Measurements from ENCODE around the gene KRTAP1-3. TPM values are rescaled to one million over a fixed set of nuclear protein-coding genes. Genes with fewer than 3 reads are reported as not detected.

The KRTAP1-3 gene
- total and polyA plus RNA-seq, 5 donors from 2014 or later: not detected

DNA sequence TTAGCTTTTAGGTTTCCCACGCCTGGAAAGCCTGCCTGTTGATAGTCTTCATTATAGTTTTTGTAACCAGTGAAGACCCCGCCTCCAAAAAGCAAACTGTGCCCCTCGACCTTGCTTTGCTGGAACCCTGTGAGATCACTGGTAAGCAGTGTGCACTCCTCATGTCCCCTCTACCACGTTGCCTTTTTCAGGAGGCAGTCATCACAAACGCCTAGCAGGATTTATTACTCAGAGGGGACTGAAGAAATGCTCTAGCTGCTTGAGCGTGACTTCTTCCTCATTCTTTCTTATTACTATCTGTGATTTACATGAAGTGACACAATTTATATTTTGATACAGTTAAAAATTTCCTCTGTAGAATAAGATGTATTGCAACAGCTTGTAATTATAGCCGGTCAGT lies 19.2 kb downstream of the KRTAP1-3 start:
- H3K27me3 Mint-ChIP-seq: peaks cover 24% of the 10 kb centered on the region
- Histone ChIP-seq H3K36me3 (ENCODE audit: control insufficient read depth, insufficient read depth, low read length) (no peaks in the 10 kb centered on the region), H3K4me1 (ENCODE audit: control insufficient read depth, insufficient read depth, low read length, poor library complexity, severe bottlenecking) (no peaks in the 10 kb centered on the region), H3K27me3 (ENCODE audit: control insufficient read depth, insufficient read depth, low read length) (peaks cover 13% of the 10 kb centered on the region), H3K9me3 (ENCODE audit: control insufficient read depth in 2 of 2, low read length in 2 of 2) (no peaks in the 10 kb centered on the region), H3K27ac (ENCODE audit: insufficient read depth, low read length, poor library complexity, severe bottlenecking) (no peak overlapping the region), H3K4me3 (ENCODE audit: low read depth, low read length) (no peak overlapping the region)
- no peaks in the 10 kb centered on the region for H3K36me3 Mint-ChIP-seq
- H3K27ac Mint-ChIP-seq: no peak overlapping the region
- ATAC-seq (ENCODE audit: low read depth in 2 of 2): no peak
- H3K4me1 Mint-ChIP-seq: no peaks in the 10 kb centered on the region
- H3K4me3 Mint-ChIP-seq: no peak overlapping the region
- DNase-seq: no peak
- no peaks in the 10 kb centered on the region for H3K9me3 Mint-ChIP-seq

DNA sequence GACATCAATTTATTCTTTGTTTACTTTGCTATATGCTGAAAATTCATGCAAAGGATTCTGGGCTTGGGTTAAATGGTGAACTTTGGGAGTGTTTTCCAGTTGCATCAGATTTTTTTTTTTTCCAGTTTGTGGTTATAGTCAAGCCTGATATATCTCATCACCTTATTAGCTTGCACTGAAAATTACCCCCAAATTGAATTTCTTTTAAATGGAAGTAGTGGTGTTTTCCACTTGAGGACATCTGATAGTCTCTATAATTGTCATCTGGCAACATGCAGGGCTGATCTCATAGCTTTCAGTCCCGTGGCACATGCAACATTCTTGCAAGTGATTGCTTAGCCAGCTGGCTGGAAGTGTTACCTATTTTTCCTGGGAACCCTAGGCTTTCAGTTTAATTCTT lies 21.1 kb downstream of the KRTAP1-3 start:
- Mint-ChIP-seq H3K4me3 (no peak overlapping the region), H3K4me1 (no peaks in the 10 kb centered on the region), H3K9me3 (no peaks in the 10 kb centered on the region), H3K27ac (no peak overlapping the region), H3K36me3 (no peaks in the 10 kb centered on the region), H3K27me3 (peaks cover 23% of the 10 kb centered on the region)
- ATAC-seq (ENCODE audit: low read depth in 2 of 2) (no peak), DNase-seq (no peak)
- Histone ChIP-seq H3K9me3 (ENCODE audit: control insufficient read depth in 2 of 2, low read length in 2 of 2) (no peaks in the 10 kb centered on the region), H3K27me3 (ENCODE audit: control insufficient read depth, insufficient read depth, low read length) (peaks cover 9% of the 10 kb centered on the region), H3K36me3 (ENCODE audit: control insufficient read depth, insufficient read depth, low read length) (no peaks in the 10 kb centered on the region), H3K4me3 (ENCODE audit: low read depth, low read length) (no peak overlapping the region), H3K4me1 (ENCODE audit: control insufficient read depth, insufficient read depth, low read length, poor library complexity, severe bottlenecking) (no peaks in the 10 kb centered on the region), H3K27ac (ENCODE audit: insufficient read depth, low read length, poor library complexity, severe bottlenecking) (no peak overlapping the region)

DNA sequence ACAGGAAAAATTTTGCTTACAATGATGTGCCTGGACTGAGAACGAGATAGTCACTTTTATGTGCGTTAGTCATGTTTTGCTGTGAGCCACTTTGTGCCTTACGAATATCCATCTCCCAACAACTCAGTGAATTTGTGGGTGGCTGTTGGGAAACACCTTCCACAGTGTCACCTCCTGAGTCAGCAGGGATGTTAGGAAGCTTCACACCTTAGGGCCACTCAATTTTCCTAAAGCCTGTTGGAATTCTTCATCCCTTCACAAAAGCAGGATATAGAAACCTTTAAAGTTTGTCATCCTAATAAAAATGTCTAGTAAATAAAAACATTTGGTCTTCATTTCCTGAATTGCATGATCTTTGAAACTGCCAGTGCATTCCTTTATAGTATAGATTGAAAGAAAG lies 21.5 kb downstream of the KRTAP1-3 start:
- Histone ChIP-seq H3K27ac (ENCODE audit: insufficient read depth, low read length, poor library complexity, severe bottlenecking) (no peak overlapping the region), H3K36me3 (ENCODE audit: control insufficient read depth, insufficient read depth, low read length) (no peaks in the 10 kb centered on the region), H3K9me3 (ENCODE audit: control insufficient read depth in 2 of 2, low read length in 2 of 2) (no peaks in the 10 kb centered on the region), H3K4me1 (ENCODE audit: control insufficient read depth, insufficient read depth, low read length, poor library complexity, severe bottlenecking) (no peaks in the 10 kb centered on the region), H3K4me3 (ENCODE audit: low read depth, low read length) (no peak overlapping the region), H3K27me3 (ENCODE audit: control insufficient read depth, insufficient read depth, low read length) (peaks cover 6% of the 10 kb centered on the region)
- H3K36me3 Mint-ChIP-seq: no peaks in the 10 kb centered on the region
- DNase-seq: no peak
- H3K27ac Mint-ChIP-seq: no peak overlapping the region
- H3K4me3 Mint-ChIP-seq: no peak overlapping the region
- H3K27me3 Mint-ChIP-seq: peaks cover 27% of the 10 kb centered on the region
- no peak for ATAC-seq (ENCODE audit: low read depth in 2 of 2)
- H3K9me3 Mint-ChIP-seq: no peaks in the 10 kb centered on the region
- no peaks in the 10 kb centered on the region for H3K4me1 Mint-ChIP-seq

DNA sequence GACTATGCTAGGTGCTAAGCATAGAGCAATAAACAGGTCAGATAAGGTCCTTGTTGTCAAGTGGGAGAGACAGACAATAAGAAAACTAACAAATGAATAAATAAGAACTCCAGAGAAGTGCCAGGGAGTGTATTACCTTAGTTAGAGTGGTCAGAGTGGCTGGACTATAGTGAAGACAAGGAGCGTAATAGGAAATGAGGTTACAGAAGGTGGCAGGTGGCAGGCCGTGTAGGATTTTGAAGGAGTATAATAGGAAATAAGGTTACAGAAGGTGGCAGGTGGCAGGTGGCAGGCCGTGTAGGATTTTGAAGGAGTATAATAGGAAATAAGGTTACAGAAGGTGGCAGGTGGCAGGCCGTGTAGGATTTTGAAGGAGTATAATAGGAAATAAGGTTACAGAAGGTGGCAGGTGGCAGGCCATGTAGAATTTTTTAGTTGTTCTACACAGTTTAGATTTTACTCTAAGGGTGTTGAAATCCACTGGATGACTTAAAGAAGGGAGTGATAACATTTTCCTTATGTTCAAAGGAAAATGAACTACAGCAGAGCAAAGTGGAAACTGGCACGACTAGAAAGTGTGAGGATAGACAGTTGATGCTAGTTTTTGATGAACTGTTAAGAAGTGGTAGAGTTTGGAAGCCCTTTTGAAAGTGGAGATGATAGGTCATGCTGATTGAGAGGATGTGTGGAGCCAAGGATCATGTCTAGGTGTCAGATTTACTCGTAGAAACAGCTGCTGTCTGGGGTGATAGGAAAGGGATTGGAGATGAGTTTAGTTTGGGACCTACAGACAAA lies 22.2 kb downstream of the KRTAP1-3 start:
- Mint-ChIP-seq H3K36me3 (no peaks in the 10 kb centered on the region), H3K9me3 (no peaks in the 10 kb centered on the region), H3K27me3 (peaks cover 25% of the 10 kb centered on the region)

DNA sequence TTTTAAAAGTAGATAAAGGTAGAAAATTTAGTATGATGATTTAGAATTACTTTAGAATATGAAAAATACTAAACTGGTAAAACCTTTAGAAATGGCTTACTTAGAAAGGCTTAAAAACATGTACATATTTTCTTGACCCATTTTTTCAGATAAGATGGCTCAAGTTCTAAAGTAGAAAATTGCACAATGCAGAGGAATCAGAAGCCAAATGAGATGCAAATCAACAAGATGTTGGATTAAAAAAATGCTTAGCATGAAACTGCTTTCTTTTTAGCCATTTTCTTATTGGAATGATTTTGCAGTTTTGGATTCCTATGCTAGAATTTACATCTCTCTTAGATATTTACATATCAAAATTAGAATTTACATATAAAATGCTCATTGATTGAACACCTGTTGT lies 24.2 kb downstream of the KRTAP1-3 start:
- Histone ChIP-seq H3K9me3 (ENCODE audit: control insufficient read depth in 2 of 2, low read length in 2 of 2) (no peaks in the 10 kb centered on the region), H3K27me3 (ENCODE audit: control insufficient read depth, insufficient read depth, low read length) (peaks cover 5% of the 10 kb centered on the region), H3K27ac (ENCODE audit: insufficient read depth, low read length, poor library complexity, severe bottlenecking) (no peak overlapping the region), H3K4me3 (ENCODE audit: low read depth, low read length) (no peak overlapping the region), H3K4me1 (ENCODE audit: control insufficient read depth, insufficient read depth, low read length, poor library complexity, severe bottlenecking) (no peaks in the 10 kb centered on the region), H3K36me3 (ENCODE audit: control insufficient read depth, insufficient read depth, low read length) (no peaks in the 10 kb centered on the region)
- ATAC-seq (ENCODE audit: low read depth in 2 of 2) (no peak), DNase-seq (no peak)
- H3K4me3 Mint-ChIP-seq: no peak overlapping the region
- no peak overlapping the region for H3K27ac Mint-ChIP-seq
- no peaks in the 10 kb centered on the region for H3K9me3 Mint-ChIP-seq
- peaks cover 29% of the 10 kb centered on the region for H3K27me3 Mint-ChIP-seq
- H3K36me3 Mint-ChIP-seq: no peaks in the 10 kb centered on the region
- H3K4me1 Mint-ChIP-seq: no peaks in the 10 kb centered on the region

More for the DNA sequence above, 22.2 kb downstream of the KRTAP1-3 start:
- H3K27me3 ChIP-seq (ENCODE audit: control insufficient read depth, insufficient read depth, low read length): peaks cover 6% of the 10 kb centered on the region
- H3K4me3 ChIP-seq (ENCODE audit: low read depth, low read length): no peak overlapping the region
- no peaks in the 10 kb centered on the region for H3K4me1 ChIP-seq (ENCODE audit: control insufficient read depth, insufficient read depth, low read length, poor library complexity, severe bottlenecking)
- no peak overlapping the region for H3K27ac ChIP-seq (ENCODE audit: insufficient read depth, low read length, poor library complexity, severe bottlenecking)
- H3K36me3 ChIP-seq (ENCODE audit: control insufficient read depth, insufficient read depth, low read length): no peaks in the 10 kb centered on the region
- H3K4me1 Mint-ChIP-seq: no peaks in the 10 kb centered on the region
- H3K27ac Mint-ChIP-seq: no peak overlapping the region
- DNase-seq: no peak
- H3K9me3 ChIP-seq (ENCODE audit: control insufficient read depth in 2 of 2, low read length in 2 of 2): no peaks in the 10 kb centered on the region
- H3K4me3 Mint-ChIP-seq: no peak overlapping the region
- ATAC-seq (ENCODE audit: low read depth in 2 of 2): no peak

DNA sequence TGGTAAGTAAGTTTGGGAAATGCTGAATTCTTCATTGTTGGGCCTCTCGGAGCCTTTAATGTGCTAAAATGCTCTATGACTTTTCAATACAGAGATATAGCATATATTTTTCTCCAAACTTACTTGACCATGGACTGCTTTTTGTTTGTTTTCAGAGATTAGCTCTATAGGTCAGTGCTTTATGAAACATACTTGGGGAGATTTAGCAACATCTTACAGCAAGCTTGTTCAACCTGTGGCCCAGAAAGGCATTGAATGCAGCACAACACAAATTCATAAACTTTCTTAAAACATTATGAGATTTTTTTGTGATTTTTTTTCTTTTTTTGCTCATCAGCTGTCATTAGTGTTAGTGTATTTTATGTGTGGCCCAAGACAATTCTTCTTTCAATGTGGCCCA lies 24.7 kb downstream of the KRTAP1-3 start:
- no peaks in the 10 kb centered on the region for H3K9me3 ChIP-seq (ENCODE audit: control insufficient read depth in 2 of 2, low read length in 2 of 2)
- Mint-ChIP-seq H3K27me3 (peaks cover 29% of the 10 kb centered on the region), H3K36me3 (no peaks in the 10 kb centered on the region), H3K4me3 (no peak overlapping the region), H3K4me1 (no peaks in the 10 kb centered on the region), H3K27ac (no peak overlapping the region), H3K9me3 (no peaks in the 10 kb centered on the region)
- no peaks in the 10 kb centered on the region for H3K4me1 ChIP-seq (ENCODE audit: control insufficient read depth, insufficient read depth, low read length, poor library complexity, severe bottlenecking)
- no peaks in the 10 kb centered on the region for H3K36me3 ChIP-seq (ENCODE audit: control insufficient read depth, insufficient read depth, low read length)
- H3K27ac ChIP-seq (ENCODE audit: insufficient read depth, low read length, poor library complexity, severe bottlenecking): no peak overlapping the region
- peaks cover 3% of the 10 kb centered on the region for H3K27me3 ChIP-seq (ENCODE audit: control insufficient read depth, insufficient read depth, low read length)
- no peak overlapping the region for H3K4me3 ChIP-seq (ENCODE audit: low read depth, low read length)
- DNase-seq: no peak
- ATAC-seq (ENCODE audit: low read depth in 2 of 2): no peak

DNA sequence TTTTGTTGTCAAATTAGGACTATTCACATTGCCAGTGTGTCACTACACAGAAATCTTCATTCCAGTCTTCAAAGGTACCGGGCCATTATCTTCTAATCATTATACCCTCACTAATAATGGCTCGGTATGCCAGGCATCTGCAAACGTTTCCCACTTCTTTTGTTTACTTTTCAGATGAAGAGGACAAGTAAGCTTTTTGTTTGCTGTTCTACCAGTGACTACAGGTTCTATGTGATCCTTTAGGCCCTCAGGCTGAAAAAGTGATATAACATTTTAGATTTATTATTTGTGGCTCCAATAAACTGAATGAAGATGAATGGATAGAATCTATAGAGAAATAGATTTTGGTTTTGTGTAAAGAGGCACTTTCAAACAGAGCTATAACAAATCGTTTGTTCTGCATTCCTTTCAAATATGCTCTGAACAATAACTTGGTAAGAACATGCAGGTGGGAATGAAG lies 25.3 kb downstream of the KRTAP1-3 start:
- no peak for ATAC-seq (ENCODE audit: low read depth in 2 of 2)
- no peak for DNase-seq
- Mint-ChIP-seq H3K4me1 (no peaks in the 10 kb centered on the region), H3K36me3 (no peaks in the 10 kb centered on the region), H3K27me3 (peaks cover 32% of the 10 kb centered on the region), H3K9me3 (no peaks in the 10 kb centered on the region), H3K4me3 (no peak overlapping the region), H3K27ac (no peak overlapping the region)
- Histone ChIP-seq H3K4me3 (ENCODE audit: low read depth, low read length) (no peak overlapping the region), H3K27me3 (ENCODE audit: control insufficient read depth, insufficient read depth, low read length) (peaks cover 3% of the 10 kb centered on the region), H3K36me3 (ENCODE audit: control insufficient read depth, insufficient read depth, low read length) (no peaks in the 10 kb centered on the region), H3K4me1 (ENCODE audit: control insufficient read depth, insufficient read depth, low read length, poor library complexity, severe bottlenecking) (no peaks in the 10 kb centered on the region), H3K9me3 (ENCODE audit: control insufficient read depth in 2 of 2, low read length in 2 of 2) (no peaks in the 10 kb centered on the region), H3K27ac (ENCODE audit: insufficient read depth, low read length, poor library complexity, severe bottlenecking) (no peak overlapping the region)

DNA sequence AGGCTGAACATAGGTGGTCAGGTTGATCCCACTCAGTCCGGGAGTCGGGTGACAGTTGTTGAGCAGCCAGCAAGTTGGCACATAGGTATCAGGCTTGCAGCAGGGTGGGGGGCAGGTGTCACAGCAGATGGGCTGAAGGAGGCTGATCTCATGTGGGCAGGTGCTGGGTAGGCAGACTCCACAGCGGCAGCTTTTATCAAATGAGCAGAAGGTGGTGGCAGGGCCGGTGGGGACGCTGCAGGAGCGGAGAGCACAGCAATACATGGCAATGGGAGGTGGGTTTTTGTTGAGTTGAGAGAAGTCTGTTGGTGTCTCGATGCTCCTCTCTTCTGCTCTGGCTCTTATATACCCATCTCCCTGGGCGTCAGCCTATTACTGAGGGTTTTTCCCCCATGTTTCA lies 25.9 kb downstream of the KRTAP1-3 start, which contains the start of gene KRTAP3-1:
KRTAP3-1 (minus strand) TSS at position 318 of the 400 bp plus-strand sequence; CDS start at position 264, 54 bp downstream.
- DNase-seq: no peak
- Histone ChIP-seq H3K27me3 (ENCODE audit: control insufficient read depth, insufficient read depth, low read length) (peaks cover 5% of the 10 kb centered on the region), H3K4me1 (ENCODE audit: control insufficient read depth, insufficient read depth, low read length, poor library complexity, severe bottlenecking) (no peaks in the 10 kb centered on the region), H3K9me3 (ENCODE audit: control insufficient read depth in 2 of 2, low read length in 2 of 2) (no peaks in the 10 kb centered on the region), H3K27ac (ENCODE audit: insufficient read depth, low read length, poor library complexity, severe bottlenecking) (no peak within 1 kb of the TSS), H3K4me3 (ENCODE audit: low read depth, low read length) (no peak within 1 kb of the TSS), H3K36me3 (ENCODE audit: control insufficient read depth, insufficient read depth, low read length) (no peaks in the 10 kb centered on the region)
- no peaks in the 10 kb centered on the region for H3K4me1 Mint-ChIP-seq
- peaks cover 34% of the 10 kb centered on the region for H3K27me3 Mint-ChIP-seq
- H3K4me3 Mint-ChIP-seq: no peak within 1 kb of the TSS
- ATAC-seq (ENCODE audit: low read depth in 2 of 2): no peak
- no peaks in the 10 kb centered on the region for H3K9me3 Mint-ChIP-seq
- no peaks in the 10 kb centered on the region for H3K36me3 Mint-ChIP-seq
- H3K27ac Mint-ChIP-seq: no peak within 1 kb of the TSS
